Neutrophil (primary cell): ENCODE results near the gene NAP1L4.

Experiments
- H3K27ac ChIP-seq: fragments of 200-600 bp; sonication (generic); 2 replicates; pipeline ENCODE4 v1.5.1; 2016; ENCODE audit warnings: mild to moderate bottlenecking, moderate library complexity
- H3K27me3 ChIP-seq: fragments of 200-600 bp; sonication (generic); 2 replicates; pipeline ENCODE4 v1.6.0; 2016; ENCODE audit warnings: mild to moderate bottlenecking
- H3K36me3 ChIP-seq: fragments of 200-600 bp; sonication (generic); 2 replicates; pipeline ENCODE4 v1.5.1; 2017
- H3K4me1 ChIP-seq, 2 experiments: fragments of 200-600 bp in 1 of 2; sonication (generic) in 1 of 2; 1 replicate in 1 of 2; 2 replicates in 1 of 2; pipeline versions ENCODE4 v1.5.1 to v1.6.1; 2013 to 2016; ENCODE audit warnings: low read depth in 1 of 2, low read length in 1 of 2, mild to moderate bottlenecking in 1 of 2, moderate library complexity in 1 of 2; ENCODE audit not compliant: control insufficient read depth in 1 of 2, insufficient read depth in 1 of 2
- H3K4me3 ChIP-seq, 2 experiments: fragments of 200-600 bp in 1 of 2; sonication (generic) in 1 of 2; 1 replicate in 1 of 2; 2 replicates in 1 of 2; pipeline ENCODE4 v1.5.1; 2013 to 2016; ENCODE audit warnings: low read depth in 1 of 2, low read length in 1 of 2, mild to moderate bottlenecking in 1 of 2, moderate library complexity in 1 of 2
- H3K9me3 ChIP-seq: fragments of 200-600 bp; sonication (generic); 2 replicates; pipeline ENCODE4 v1.5.1; 2016
- CTCF ChIP-seq: fragments of 200-600 bp; sonication (generic); IDR thresholded peaks from 2 replicates; pipeline ENCODE4 v1.5.1; 2016; ENCODE audit warnings: antibody characterized with exemption

Gene NAP1L4

DNA sequence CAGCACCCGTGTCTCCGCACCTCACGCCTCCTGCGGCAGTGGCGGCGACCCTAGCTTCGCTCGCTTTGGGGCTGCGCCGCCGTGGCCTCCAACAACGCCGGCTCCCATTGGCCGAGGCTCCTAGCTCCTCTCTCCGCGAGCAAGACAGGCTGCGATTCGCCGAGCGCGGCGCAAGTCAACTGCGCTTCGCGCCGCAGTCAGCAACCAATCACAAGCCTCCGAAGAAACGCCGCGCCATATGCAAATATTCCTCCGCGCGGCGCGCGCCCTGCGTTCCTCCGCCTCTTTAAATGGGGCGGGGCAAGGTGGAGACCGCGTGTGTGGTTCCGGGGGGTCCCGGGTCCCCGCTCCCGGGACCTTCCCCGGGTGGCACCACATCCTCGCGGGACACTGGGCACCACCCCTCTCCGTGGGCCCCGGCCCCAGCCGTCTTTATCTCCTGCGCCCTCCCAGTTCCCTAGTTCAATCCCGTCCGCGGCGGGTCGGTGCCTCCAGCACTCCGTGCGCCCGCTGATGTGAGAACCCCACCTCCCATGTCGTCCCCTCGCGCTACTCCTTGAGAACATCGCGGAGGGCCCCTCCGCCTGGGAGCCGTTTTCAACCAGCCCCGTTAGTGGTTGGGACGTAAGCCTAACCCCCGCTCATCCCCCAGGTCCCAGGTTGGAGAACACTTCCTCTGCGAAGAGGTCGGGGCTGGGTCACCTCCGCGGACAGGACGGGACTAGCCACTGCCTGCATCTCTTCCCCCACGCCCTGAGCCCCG lies at the start of gene NAP1L4:
NAP1L4 (minus strand) TSS at position 96 of the 763 bp plus-strand sequence. CDS start 13,109 bp downstream, outside the sequence.
- Histone ChIP-seq H3K27me3 (no peaks in the 10 kb centered on the region), H3K27ac (peak within 1 kb of the TSS; percentile 96), H3K4me1 (peaks cover 47 to 49% of the 10 kb centered on the region in 2 experiments), H3K4me3 (peak within 1 kb of the TSS; percentile 67 to 85), H3K9me3 (no peaks in the 10 kb centered on the region), H3K36me3 (no peaks in the 10 kb centered on the region)
- TF ChIP-seq CTCF = peak; percentile 4

- H3K36me3 ChIP-seq = peaks cover 98% of the 10 kb centered on the region
- no peak overlapping the region for H3K27ac ChIP-seq
- no peak overlapping the region for H3K4me3 ChIP-seq
- H3K27me3 ChIP-seq = no peaks in the 10 kb centered on the region
- H3K9me3 ChIP-seq = no peaks in the 10 kb centered on the region
- peaks cover 21 to 22% of the 10 kb centered on the region in 2 experiments for H3K4me1 ChIP-seq
- TF ChIP-seq CTCF = no peak
Measured at GRCh38 chr11:3040881-3041280, 48.8 kb upstream of the NAP1L4 start.

GRCh38 chr11:3037945-3038271 lies 45.8 kb upstream of the NAP1L4 start:
- H3K27ac ChIP-seq = peak overlapping the region; percentile 58
- peaks cover 97% of the 10 kb centered on the region for H3K36me3 ChIP-seq
- H3K27me3 ChIP-seq = no peaks in the 10 kb centered on the region
- TF ChIP-seq CTCF = no peak
- peaks cover 29 to 30% of the 10 kb centered on the region in 2 experiments for H3K4me1 ChIP-seq
- no peaks in the 10 kb centered on the region for H3K9me3 ChIP-seq
- H3K4me3 ChIP-seq = no peak overlapping the region

DNA sequence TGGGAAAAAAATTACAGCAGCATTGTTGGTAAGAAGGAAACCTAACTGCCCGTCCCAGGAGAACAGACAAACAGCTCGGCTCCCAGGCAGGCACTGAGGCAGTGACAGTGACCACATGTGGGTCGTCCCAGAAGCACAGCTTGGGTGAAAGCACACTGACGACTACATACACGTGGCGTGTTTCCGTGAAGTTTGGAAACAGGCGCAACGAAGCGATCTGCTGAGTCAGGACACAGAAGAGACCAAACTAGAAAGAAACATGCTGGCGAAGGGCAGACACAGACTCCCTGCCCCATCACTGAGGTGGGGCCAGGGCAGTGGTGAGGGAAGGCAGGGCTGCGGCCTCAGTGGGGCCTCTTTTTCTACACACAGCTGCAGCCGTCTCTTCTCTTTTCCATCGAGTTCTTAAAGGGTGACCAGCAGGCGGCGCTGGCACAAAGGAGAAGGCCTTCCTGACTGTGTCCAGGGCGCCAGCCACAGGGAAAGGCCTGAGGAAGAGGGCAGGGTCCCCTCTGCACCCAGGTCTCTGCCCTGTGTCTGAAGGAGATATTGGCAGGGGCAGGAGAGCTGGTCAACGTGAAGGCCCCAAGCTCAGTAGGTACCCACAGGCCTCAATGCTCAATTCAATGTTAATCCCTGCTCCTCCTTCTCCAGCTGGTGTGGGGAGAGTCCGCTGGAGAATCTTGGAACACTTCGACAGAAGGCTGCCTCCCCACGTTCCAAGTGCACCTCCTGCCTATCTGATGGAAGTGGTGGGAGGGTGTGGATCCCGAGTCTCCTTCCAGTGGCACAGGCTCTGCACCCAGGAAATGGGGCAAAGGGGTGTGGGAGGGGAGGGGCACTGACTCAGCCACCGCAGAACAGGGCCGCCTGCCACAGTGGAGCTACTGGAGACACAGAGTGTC lies 45.2 kb upstream of the NAP1L4 start:
- Histone ChIP-seq H3K4me3 (no peak overlapping the region), H3K27ac (peak overlapping the region; percentile 58), H3K27me3 (no peaks in the 10 kb centered on the region), H3K4me1 (peaks cover 29 to 30% of the 10 kb centered on the region in 2 experiments), H3K36me3 (peaks cover 98% of the 10 kb centered on the region), H3K9me3 (no peaks in the 10 kb centered on the region)
- TF ChIP-seq CTCF = peak; percentile 20

DNA sequence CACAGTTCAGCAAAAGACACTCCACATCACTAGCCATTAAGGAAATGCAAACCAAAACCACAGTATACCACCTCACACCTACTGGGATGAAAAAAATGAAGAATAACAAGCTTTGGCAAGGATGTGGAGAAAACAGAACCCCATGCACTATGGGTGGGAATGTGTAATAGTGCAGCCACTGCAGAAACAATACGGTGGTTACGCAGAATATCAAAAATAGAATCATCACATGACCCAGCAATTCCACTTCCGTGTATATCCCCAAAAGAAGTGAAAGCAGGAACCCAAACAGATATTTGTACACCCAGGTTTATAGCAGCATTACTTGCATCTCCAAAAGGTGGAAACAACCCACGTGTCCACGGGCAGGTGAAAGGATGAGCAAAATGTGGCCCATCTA lies 44.3 kb upstream of the NAP1L4 start:
- Histone ChIP-seq H3K27me3 (no peaks in the 10 kb centered on the region), H3K4me3 (no peak overlapping the region), H3K4me1 (peaks cover 29 to 30% of the 10 kb centered on the region in 2 experiments), H3K9me3 (no peaks in the 10 kb centered on the region), H3K27ac (peak overlapping the region; percentile 58), H3K36me3 (peaks cover 97% of the 10 kb centered on the region)
- TF ChIP-seq CTCF = no peak
